ENCODE results near the gene GPC5. TPM values are rescaled to one million over a fixed set of nuclear protein-coding genes. Genes with fewer than 3 reads are reported as not detected.

GPC5 gene
- total and polyA plus RNA-seq, 4 donors: 0.51 to 22.4 (median 2.0) TPM

GRCh38 chr13:92833071-92833470, 1434.7 kb downstream of the GPC5 start:
- no peaks in the 10 kb centered on the region for H3K36me3 ChIP-seq (ENCODE audit: control insufficient read depth in 4 of 4, insufficient read depth in 3 of 4, low read depth in 1 of 4, low read length in 3 of 4)
- H3K4me1 ChIP-seq (ENCODE audit: control insufficient read depth in 4 of 4, insufficient read depth in 4 of 4, low read length in 3 of 4): no peaks in the 10 kb centered on the region
- no peak for TF ChIP-seq HNF4G (IDR thresholded peaks at IDR 0.05)
- TF ChIP-seq ATF3 (IDR thresholded peaks at IDR 0.05): no peak
- TF ChIP-seq FOXA1 (IDR thresholded peaks at IDR 0.05): no peak
- TF ChIP-seq NR2F2 (IDR thresholded peaks at IDR 0.05): no peak
- TF ChIP-seq ZBTB33 (IDR thresholded peaks at IDR 0.05): no peak
- TF ChIP-seq EGR1 (IDR thresholded peaks at IDR 0.05; ENCODE audit: low read depth in 2 of 2): no peak
- no peak for TF ChIP-seq HNF4A (conservative IDR thresholded peaks at IDR 0.05)
- no peak for TF ChIP-seq GABPA (IDR thresholded peaks at IDR 0.05 in 1 of 2, conservative IDR thresholded peaks at IDR 0.05 in 1 of 2)
- TF ChIP-seq RXRA (IDR thresholded peaks at IDR 0.05): no peak
- no peak for TF ChIP-seq YY1 (IDR thresholded peaks at IDR 0.05)
- TF ChIP-seq TAF1 (conservative IDR thresholded peaks at IDR 0.05): no peak
- no peak for DNase-seq (ENCODE audit: low spot score)
- H3K4me3 ChIP-seq (ENCODE audit: low read depth in 1 of 3, low read length in 3 of 3): no peak overlapping the region
- H3K27me3 ChIP-seq (ENCODE audit: control insufficient read depth in 4 of 4, insufficient read depth in 4 of 4, low read length in 3 of 4): no peaks in the 10 kb centered on the region
- no peaks in the 10 kb centered on the region for H3K9me3 ChIP-seq (ENCODE audit: control insufficient read depth in 4 of 4, low read length in 3 of 4)
- no peak overlapping the region for H3K27ac ChIP-seq (ENCODE audit: low read depth in 1 of 2, low read length in 2 of 2)
- WGBS: 94% methylated on average over 1 of the region's 1 CpG
- H3K9ac ChIP-seq (ENCODE audit: low read depth in 1 of 2, low read length in 2 of 2): no peak overlapping the region

- TF ChIP-seq FOXA1 (IDR thresholded peaks at IDR 0.05): no peak
- no peak for TF ChIP-seq ATF3 (IDR thresholded peaks at IDR 0.05)
- no peak for TF ChIP-seq MAX (IDR thresholded peaks at IDR 0.05)
- no peak for TF ChIP-seq YY1 (IDR thresholded peaks at IDR 0.05)
- no peak for TF ChIP-seq TAF1 (conservative IDR thresholded peaks at IDR 0.05)
- no peak for TF ChIP-seq ZBTB33 (IDR thresholded peaks at IDR 0.05)
- no peak for TF ChIP-seq FOXA2 (IDR thresholded peaks at IDR 0.05)
- no peak for TF ChIP-seq SP1 (IDR thresholded peaks at IDR 0.05)
- TF ChIP-seq NR2F2 (IDR thresholded peaks at IDR 0.05): no peak
- no peak for TF ChIP-seq EGR1 (IDR thresholded peaks at IDR 0.05; ENCODE audit: low read depth in 2 of 2)
- no peak for TF ChIP-seq HNF4G (IDR thresholded peaks at IDR 0.05)
- TF ChIP-seq RAD21 (IDR thresholded peaks at IDR 0.05): no peak
- TF ChIP-seq JUND (IDR thresholded peaks at IDR 0.05): no peak
- TF ChIP-seq GABPA (IDR thresholded peaks at IDR 0.05 in 1 of 2, conservative IDR thresholded peaks at IDR 0.05 in 1 of 2): no peak
- TF ChIP-seq CTCF (IDR thresholded peaks at IDR 0.05; ENCODE audit: low read depth, low read length, missing input control): no peak
- TF ChIP-seq REST (IDR thresholded peaks at IDR 0.05): no peak
- no peak for TF ChIP-seq RXRA (IDR thresholded peaks at IDR 0.05)
- no peak for TF ChIP-seq HNF4A (conservative IDR thresholded peaks at IDR 0.05)
- no peaks in the 10 kb centered on the region for H3K9me3 ChIP-seq (ENCODE audit: control insufficient read depth in 4 of 4, low read length in 3 of 4)
- H3K36me3 ChIP-seq (ENCODE audit: control insufficient read depth in 4 of 4, insufficient read depth in 3 of 4, low read depth in 1 of 4, low read length in 3 of 4): no peaks in the 10 kb centered on the region
- H3K27me3 ChIP-seq (ENCODE audit: control insufficient read depth in 4 of 4, insufficient read depth in 4 of 4, low read length in 3 of 4): no peaks in the 10 kb centered on the region
- no peak overlapping the region for H3K4me3 ChIP-seq (ENCODE audit: low read depth in 1 of 3, low read length in 3 of 3)
- no peak overlapping the region for H3K9ac ChIP-seq (ENCODE audit: low read depth in 1 of 2, low read length in 2 of 2)
- H3K27ac ChIP-seq (ENCODE audit: low read depth in 1 of 2, low read length in 2 of 2): no peak overlapping the region
- H3K4me1 ChIP-seq (ENCODE audit: control insufficient read depth in 4 of 4, insufficient read depth in 4 of 4, low read length in 3 of 4): no peaks in the 10 kb centered on the region
- no peak for DNase-seq (ENCODE audit: low spot score)
These were observed 1437.8 kb downstream of the GPC5 start for GRCh38 chr13:92836171-92836570.
